GM18511 (cell line): ENCODE results near the gene MSRB2.

Source experiments
- ATAC-seq: cut with Tn5 transposase; IDR thresholded peaks from one replicate; pipeline ENCODE4 v1.9.1; 2021; ENCODE audit warnings: mild to moderate bottlenecking, moderate library complexity; ENCODE audit not compliant: unreplicated experiment

The MSRB2 gene

DNA sequence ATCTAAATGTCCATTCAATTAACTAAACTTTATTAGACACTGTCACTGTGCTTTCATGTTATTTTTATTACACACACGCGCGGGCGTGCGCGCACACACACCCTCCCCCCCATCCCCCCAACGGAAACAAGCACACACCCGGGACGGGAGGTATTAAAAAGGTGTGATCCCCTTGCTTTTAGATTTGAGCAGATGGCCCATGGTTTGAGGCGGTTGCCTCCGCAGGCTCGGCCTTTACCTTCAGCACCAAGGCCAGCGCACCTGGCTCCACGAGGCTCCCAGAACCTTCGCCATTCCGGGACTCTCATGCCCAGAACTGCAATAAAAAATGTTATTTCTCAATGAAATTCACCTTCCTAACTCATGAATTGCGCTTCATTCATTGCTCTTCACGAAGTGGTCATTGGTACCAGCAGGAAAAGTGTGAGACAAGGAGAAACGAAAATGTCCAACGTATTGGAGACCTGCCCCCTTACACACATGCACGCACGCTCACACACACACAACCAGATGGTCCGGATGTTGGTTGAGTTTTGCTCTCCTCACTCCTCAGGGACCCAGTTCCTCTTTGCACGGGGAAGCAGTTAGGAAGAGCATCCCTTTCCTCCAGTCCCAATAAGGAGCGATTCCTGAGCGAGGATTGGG is 76.0 kb downstream of the MSRB2 start:
- ATAC-seq = no peak
